SJCRH30 (cell line): ENCODE measurements around the gene ABHD10. TPM values are rescaled to one million over a fixed set of nuclear protein-coding genes. Genes with fewer than 3 reads are reported as not detected.
"Not testable (repeated sequence)": the region's sequence is repeated elsewhere in the genome, so short reads cannot be mapped to it uniquely, and the experiment has no call there.

Experiments used
- DNase-seq, 2 experiments: peaks; one replicate each; pipeline ENCODE4 v3.0.0-alpha.2; 2015 to 2020
- H3K27ac ChIP-seq: fragments of 250-450 bp; sonication (Bioruptor Pico); 2 replicates; pipeline ENCODE4 v1.5.1; 2020; ENCODE audit warnings: mild to moderate bottlenecking, moderate library complexity
- H3K27me3 ChIP-seq: fragments of 250-450 bp; sonication (Bioruptor Pico); 2 replicates; pipeline ENCODE4 v1.5.1; 2020; ENCODE audit warnings: mild to moderate bottlenecking, moderate library complexity
- H3K36me3 ChIP-seq: fragments of 250-450 bp; sonication (Bioruptor Pico); 2 replicates; pipeline ENCODE4 v1.5.1; 2020; ENCODE audit warnings: mild to moderate bottlenecking, moderate library complexity
- H3K4me1 ChIP-seq: fragments of 250-450 bp; sonication (Bioruptor Pico); 2 replicates; pipeline ENCODE4 v1.5.1; 2020; ENCODE audit warnings: mild to moderate bottlenecking, moderate library complexity
- H3K4me3 ChIP-seq: fragments of 250-450 bp; sonication (Bioruptor Pico); 2 replicates; pipeline ENCODE4 v1.5.1; 2020; ENCODE audit warnings: mild to moderate bottlenecking, moderate library complexity
- H3K9me3 ChIP-seq: fragments of 250-450 bp; sonication (Bioruptor Pico); replicated peaks from 2 replicates; pipeline ENCODE4 v1.5.1; 2020; ENCODE audit warnings: mild to moderate bottlenecking, moderate library complexity
- total RNA-seq: library from RNA; depleted of rRNA; stranded (reverse); fragments of >200 nt; shearing (Covaris generic); gene quantifications from 2 replicates; pipeline ENCODE4 v1.2.3, GENCODE V29; 2014

ABHD10 gene
- total RNA-seq, 1 experiment from 2014 or later = 48.7 TPM

DNA sequence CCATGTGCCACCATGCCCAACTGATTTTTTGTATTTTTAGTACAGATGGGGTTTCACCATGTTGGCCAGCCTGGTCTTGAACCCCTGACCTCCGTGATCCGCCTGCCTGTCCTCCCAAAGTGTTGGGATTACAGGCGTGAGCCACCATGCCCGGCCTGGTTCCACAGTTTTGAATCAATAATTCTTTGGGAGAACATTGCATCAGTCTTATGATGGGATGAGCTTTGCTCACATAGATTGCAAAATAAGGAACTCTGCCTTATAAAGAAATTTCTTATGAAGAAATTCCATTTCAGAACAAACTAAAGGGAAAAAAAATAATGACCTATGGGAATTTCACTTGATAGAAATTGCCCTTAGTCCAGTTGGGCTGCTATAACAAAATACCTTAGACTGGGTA is 39.9 kb downstream of the ABHD10 start:
- no peak for DNase-seq
- Histone ChIP-seq H3K36me3 (no peaks in the 10 kb centered on the region), H3K9me3 (no peaks in the 10 kb centered on the region), H3K27me3 (no peaks in the 10 kb centered on the region), H3K4me3 (no peak overlapping the region), H3K4me1 (peaks cover 15% of the 10 kb centered on the region), H3K27ac (no peak overlapping the region)

- Histone ChIP-seq H3K9me3 (no peaks in the 10 kb centered on the region), H3K27ac (no peak overlapping the region), H3K27me3 (no peaks in the 10 kb centered on the region), H3K4me1 (peaks cover 15% of the 10 kb centered on the region), H3K4me3 (no peak overlapping the region), H3K36me3 (no peaks in the 10 kb centered on the region)
- DNase-seq = no peak
These were observed 40.9 kb downstream of the ABHD10 start for GRCh38 chr3:112019716-112020115.

DNA sequence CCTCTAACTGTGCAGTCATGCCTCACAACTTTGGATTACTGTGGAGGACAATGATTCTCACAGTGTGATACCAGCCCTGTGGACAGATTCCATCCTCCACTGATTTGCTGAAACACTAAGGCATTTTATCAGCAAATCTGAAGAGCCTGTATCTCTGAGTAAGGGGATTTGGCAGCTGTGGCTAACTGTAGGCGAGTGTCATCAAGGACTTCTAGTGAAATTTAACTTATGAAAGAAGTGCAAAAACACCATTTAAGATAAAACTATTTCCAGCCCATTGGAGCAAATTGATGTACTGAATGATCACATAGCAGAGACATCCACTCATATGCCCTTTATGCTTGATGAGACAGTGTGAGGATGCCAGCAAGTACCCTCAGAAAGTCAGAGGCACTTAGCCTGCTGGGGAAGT is 41.9 kb downstream of the ABHD10 start:
- H3K9me3 ChIP-seq = no peaks in the 10 kb centered on the region
- peaks cover 15% of the 10 kb centered on the region for H3K4me1 ChIP-seq
- no peaks in the 10 kb centered on the region for H3K36me3 ChIP-seq
- no peak overlapping the region for H3K4me3 ChIP-seq
- no peak overlapping the region for H3K27ac ChIP-seq
- H3K27me3 ChIP-seq = no peaks in the 10 kb centered on the region
- peak; percentile 33 to 51 for DNase-seq

DNA sequence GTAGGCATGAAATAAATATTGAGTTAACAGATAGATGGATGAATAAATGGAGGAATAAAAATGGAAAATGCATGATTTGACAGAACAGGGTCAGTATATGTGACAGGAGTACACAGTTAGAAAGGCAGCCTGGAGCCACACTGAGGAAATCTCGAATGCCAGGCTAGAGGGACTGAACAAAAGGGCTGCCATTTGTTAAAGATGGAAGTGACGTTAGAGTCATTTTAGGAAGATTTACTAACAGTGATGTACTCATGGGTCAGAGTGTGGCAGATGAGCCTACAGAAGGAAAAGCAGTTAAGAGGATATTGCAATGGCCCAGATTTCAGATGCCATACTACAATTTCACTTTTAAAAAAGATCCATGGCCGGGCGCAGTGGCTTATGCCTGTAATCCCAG is 48.3 kb downstream of the ABHD10 start:
- no peak overlapping the region for H3K4me3 ChIP-seq
- H3K27ac ChIP-seq = no peak overlapping the region
- H3K27me3 ChIP-seq = no peaks in the 10 kb centered on the region
- H3K4me1 ChIP-seq = no peaks in the 10 kb centered on the region
- H3K36me3 ChIP-seq = no peaks in the 10 kb centered on the region
- DNase-seq = no peak
- no peaks in the 10 kb centered on the region for H3K9me3 ChIP-seq

DNA sequence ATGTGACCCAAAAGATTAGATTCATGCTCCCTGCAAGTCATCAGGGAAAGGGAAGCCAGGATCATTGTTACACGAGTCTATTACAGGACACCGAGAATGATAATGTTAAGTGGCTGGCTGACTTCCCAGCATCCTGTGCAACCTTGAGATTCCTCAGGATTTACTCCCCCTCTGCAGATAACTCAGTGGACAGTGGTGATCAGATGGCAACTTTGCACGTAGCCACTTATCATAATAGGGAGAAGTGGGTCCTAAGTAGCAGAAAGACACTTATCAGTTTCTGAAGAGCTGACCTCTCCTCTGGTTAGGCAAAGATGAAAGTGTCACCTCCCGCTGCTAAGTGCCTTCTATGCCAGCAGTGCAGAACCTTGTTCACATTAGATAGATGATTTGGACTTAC is 49.0 kb downstream of the ABHD10 start:
- Histone ChIP-seq H3K36me3 (no peaks in the 10 kb centered on the region), H3K9me3 (no peaks in the 10 kb centered on the region), H3K27ac (no peak overlapping the region), H3K4me1 (no peaks in the 10 kb centered on the region), H3K4me3 (no peak overlapping the region), H3K27me3 (no peaks in the 10 kb centered on the region)
- no peak for DNase-seq

- H3K27me3 ChIP-seq = no peaks in the 10 kb centered on the region
- H3K4me1 ChIP-seq = peaks cover 3% of the 10 kb centered on the region; the same call in 1 of the 2 replicates
- H3K27ac ChIP-seq = no peak overlapping the region
- DNase-seq = no peak
- no peaks in the 10 kb centered on the region for H3K36me3 ChIP-seq
- H3K9me3 ChIP-seq = no peaks in the 10 kb centered on the region
- H3K4me3 ChIP-seq = no peak overlapping the region
These were observed 52.1 kb downstream of the ABHD10 start for GRCh38 chr3:112030901-112031300.

DNA sequence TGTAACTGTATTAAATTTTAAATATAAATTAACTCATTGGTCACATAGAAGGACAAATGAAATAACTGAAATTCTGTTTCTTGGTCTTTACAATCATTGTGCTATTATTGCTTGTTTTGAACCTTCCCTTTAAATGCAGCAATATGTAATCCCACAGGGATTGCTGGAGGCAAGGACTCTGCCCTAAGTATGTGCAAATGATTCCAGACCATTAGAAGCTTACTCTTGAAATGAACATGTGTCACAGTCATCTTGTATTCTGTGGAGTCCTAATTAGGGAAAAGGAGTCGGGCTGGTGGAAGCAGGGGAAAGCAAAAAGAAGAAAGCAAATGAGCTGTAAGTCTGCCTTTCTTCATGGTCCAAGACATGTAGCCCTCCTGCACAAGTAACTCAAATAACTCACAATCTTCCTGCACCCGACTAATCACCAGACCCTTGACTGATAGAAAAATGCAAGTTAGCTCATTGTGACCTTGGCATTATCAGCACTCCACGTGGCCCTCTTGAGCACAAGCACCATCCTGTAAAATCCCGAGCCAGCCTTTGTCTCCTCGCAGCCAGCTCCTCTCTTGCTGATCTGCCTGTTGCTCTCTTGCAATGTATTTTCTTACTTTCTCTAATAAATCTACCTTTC is 53.4 kb downstream of the ABHD10 start:
- Histone ChIP-seq H3K27me3 (no peaks in the 10 kb centered on the region), H3K9me3 (no peaks in the 10 kb centered on the region), H3K27ac (no peak overlapping the region), H3K4me3 (no peak overlapping the region), H3K4me1 (peaks cover 3% of the 10 kb centered on the region; the same call in 1 of the 2 replicates), H3K36me3 (no peaks in the 10 kb centered on the region)
- no peak for DNase-seq

- no peak within 1 kb of the TSS for H3K27ac ChIP-seq
- no peaks in the 10 kb centered on the region for H3K27me3 ChIP-seq
- H3K9me3 ChIP-seq = no peaks in the 10 kb centered on the region
- H3K36me3 ChIP-seq = no peaks in the 10 kb centered on the region
- H3K4me3 ChIP-seq = no peak within 1 kb of the TSS
- peaks cover 14% of the 10 kb centered on the region for H3K4me1 ChIP-seq
- no peak for DNase-seq
These were observed 55.6 kb downstream of the ABHD10 start, which contains the start of gene TMPRSS7 for GRCh38 chr3:112034436-112034835. TSS of gene TMPRSS7 (plus strand) at chr3:112034736. CDS start at chr3:112034846, 110 bp downstream.

- peaks cover 14% of the 10 kb centered on the region for H3K4me1 ChIP-seq
These were observed 56.4 kb downstream of the ABHD10 start for GRCh38 chr3:112035241-112035640.

DNA sequence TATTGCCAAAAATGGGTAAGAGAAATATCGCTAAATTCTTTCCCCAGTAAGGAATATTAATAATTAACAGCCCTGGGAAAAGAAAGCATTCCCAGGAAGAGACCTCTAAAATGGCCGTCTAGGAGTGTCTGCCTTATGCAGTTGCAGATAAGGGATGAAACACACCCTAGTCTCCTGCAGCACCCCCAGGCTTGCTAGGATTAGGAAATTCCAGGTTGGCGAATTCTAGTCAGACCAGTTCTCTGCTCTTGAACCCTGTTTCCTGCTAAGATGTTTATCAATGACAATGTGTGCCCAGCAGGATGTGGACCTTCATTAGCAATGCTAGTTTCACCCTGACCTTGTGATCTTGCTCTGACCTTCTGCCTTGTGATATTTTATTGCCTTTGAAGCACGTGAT is 58.4 kb downstream of the ABHD10 start:
- H3K9me3 ChIP-seq, H3K4me3 ChIP-seq, H3K27me3 ChIP-seq, H3K36me3 ChIP-seq, H3K27ac ChIP-seq, DNase-seq: not testable (repeated sequence)
- H3K4me1 ChIP-seq = peaks cover 14% of the 10 kb centered on the region

More at GRCh38 chr3:112035241-112035640, 56.4 kb downstream of the ABHD10 start:
- Histone ChIP-seq H3K36me3 (no peaks in the 10 kb centered on the region), H3K9me3 (no peaks in the 10 kb centered on the region), H3K27me3 (no peaks in the 10 kb centered on the region), H3K4me3 (no peak overlapping the region), H3K27ac (no peak overlapping the region)
- DNase-seq = no peak

- peak; percentile 47 to 78 for DNase-seq
- Histone ChIP-seq H3K4me3 (no peak overlapping the region), H3K27ac (no peak overlapping the region), H3K9me3 (no peaks in the 10 kb centered on the region), H3K4me1 (peaks cover 14% of the 10 kb centered on the region), H3K36me3 (no peaks in the 10 kb centered on the region), H3K27me3 (no peaks in the 10 kb centered on the region)
These were observed 60.0 kb downstream of the ABHD10 start for GRCh38 chr3:112038863-112039262.

DNA sequence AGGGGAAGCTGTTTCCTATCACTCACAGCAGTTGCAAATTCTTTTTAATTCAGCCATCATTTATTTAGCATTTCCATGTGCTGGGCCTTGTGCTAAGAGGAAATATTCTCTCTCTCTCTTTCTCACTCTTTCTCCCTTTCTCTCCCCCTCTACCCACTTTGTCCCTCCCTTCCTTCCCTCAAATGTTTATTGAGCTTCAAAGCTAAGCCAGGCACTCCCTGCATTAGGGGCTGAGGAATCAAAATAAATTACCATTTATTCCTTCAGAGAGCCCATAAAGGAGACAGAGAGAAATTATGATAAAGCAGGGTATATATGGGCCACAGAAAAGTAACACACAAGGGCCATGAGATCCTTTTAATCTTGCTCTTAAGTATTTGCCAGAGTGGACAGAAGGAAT is 62.5 kb downstream of the ABHD10 start:
- H3K4me1 ChIP-seq = peaks cover 12% of the 10 kb centered on the region
- no peak for DNase-seq
- no peak overlapping the region for H3K4me3 ChIP-seq
- H3K36me3 ChIP-seq = no peaks in the 10 kb centered on the region
- no peaks in the 10 kb centered on the region for H3K9me3 ChIP-seq
- no peak overlapping the region for H3K27ac ChIP-seq
- H3K27me3 ChIP-seq = no peaks in the 10 kb centered on the region

- no peak overlapping the region for H3K4me3 ChIP-seq
- peaks cover 12% of the 10 kb centered on the region for H3K4me1 ChIP-seq
These were observed 64.0 kb downstream of the ABHD10 start for GRCh38 chr3:112042842-112043280.

More at GRCh38 chr3:112042842-112043280, 64.0 kb downstream of the ABHD10 start:
- Histone ChIP-seq H3K9me3 (no peaks in the 10 kb centered on the region), H3K36me3 (no peaks in the 10 kb centered on the region), H3K27ac (no peak overlapping the region), H3K27me3 (no peaks in the 10 kb centered on the region)
- peak in 1 of 2 experiments; percentile 16 for DNase-seq
